ENCODE results near the gene VPS54. TPM values are rescaled to one million over a fixed set of nuclear protein-coding genes. Genes with fewer than 3 reads are reported as not detected.

The VPS54 gene
- total RNA-seq, 1 experiment from 2014 or later, result 20.7 TPM

DNA sequence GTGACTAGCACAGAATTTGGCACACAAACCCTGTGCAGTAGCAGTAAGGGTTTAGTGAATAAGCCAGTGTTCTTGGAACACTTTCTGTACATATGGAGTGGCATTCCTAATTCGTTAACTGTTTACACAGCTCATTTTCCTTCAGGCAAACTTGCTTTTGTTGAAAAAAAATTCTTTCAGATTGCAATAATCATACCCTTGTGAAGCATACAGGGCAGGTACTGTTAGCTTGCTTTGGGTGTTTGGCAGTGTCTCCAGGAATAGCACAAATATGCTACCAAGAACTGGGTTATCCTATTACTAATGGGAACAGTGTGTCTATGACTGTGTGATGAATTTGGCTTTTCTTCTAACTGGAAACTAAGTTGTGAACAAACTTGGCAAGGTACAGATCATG is 144.1 kb downstream of the VPS54 start:
- Histone ChIP-seq H3K4me2 (no peak overlapping the region), H3F3A (ENCODE audit: insufficient read depth, low read depth) (peaks cover 4% of the 10 kb centered on the region; the same call in 1 of the 2 replicates), H3K27me3 (ENCODE audit: insufficient read depth, low read depth) (no peaks in the 10 kb centered on the region), H4K20me1 (ENCODE audit: insufficient read depth) (no peaks in the 10 kb centered on the region), H3K4me1 (replicated peaks; ENCODE audit: insufficient read depth) (peaks cover 10% of the 10 kb centered on the region), H2AFZ (no peak overlapping the region), H3K9me2 (ENCODE audit: insufficient read depth) (no peaks in the 10 kb centered on the region), H3K79me2 (ENCODE audit: low read depth) (peaks cover 9% of the 10 kb centered on the region; the same call in 1 of the 2 replicates), H3K27ac (no peak overlapping the region), H3K4me3 (no peak overlapping the region), H3K36me3 (ENCODE audit: low read depth) (peaks cover 22% of the 10 kb centered on the region; the same call in 1 of the 2 replicates), H3K9me3 (ENCODE audit: insufficient read depth, low read depth) (peaks cover 9% of the 10 kb centered on the region)
- no TSS peak for BruUV-seq (replicated peaks)
- CTCF ChIA-PET, result no interaction called here
- intact Hi-C loops (cut with micrococcal nuclease; ENCODE audit: unreplicated experiment), result no loop called here
- TF ChIP-seq, protein P1, sequence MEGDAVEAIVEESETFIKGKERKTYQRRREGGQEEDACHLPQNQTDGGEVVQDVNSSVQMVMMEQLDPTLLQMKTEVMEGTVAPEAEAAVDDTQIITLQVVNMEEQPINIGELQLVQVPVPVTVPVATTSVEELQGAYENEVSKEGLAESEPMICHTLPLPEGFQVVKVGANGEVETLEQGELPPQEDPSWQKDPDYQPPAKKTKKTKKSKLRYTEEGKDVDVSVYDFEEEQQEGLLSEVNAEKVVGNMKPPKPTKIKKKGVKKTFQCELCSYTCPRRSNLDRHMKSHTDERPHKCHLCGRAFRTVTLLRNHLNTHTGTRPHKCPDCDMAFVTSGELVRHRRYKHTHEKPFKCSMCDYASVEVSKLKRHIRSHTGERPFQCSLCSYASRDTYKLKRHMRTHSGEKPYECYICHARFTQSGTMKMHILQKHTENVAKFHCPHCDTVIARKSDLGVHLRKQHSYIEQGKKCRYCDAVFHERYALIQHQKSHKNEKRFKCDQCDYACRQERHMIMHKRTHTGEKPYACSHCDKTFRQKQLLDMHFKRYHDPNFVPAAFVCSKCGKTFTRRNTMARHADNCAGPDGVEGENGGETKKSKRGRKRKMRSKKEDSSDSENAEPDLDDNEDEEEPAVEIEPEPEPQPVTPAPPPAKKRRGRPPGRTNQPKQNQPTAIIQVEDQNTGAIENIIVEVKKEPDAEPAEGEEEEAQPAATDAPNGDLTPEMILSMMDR (conservative IDR thresholded peaks at IDR 0.05), result no peak
- no peak for TF ChIP-seq EZH2 (IDR thresholded peaks at IDR 0.05; ENCODE audit: low read depth)
- no peak for DNase-seq
- POLR2A ChIA-PET (ENCODE audit: unreplicated experiment), result no interaction called here

DNA sequence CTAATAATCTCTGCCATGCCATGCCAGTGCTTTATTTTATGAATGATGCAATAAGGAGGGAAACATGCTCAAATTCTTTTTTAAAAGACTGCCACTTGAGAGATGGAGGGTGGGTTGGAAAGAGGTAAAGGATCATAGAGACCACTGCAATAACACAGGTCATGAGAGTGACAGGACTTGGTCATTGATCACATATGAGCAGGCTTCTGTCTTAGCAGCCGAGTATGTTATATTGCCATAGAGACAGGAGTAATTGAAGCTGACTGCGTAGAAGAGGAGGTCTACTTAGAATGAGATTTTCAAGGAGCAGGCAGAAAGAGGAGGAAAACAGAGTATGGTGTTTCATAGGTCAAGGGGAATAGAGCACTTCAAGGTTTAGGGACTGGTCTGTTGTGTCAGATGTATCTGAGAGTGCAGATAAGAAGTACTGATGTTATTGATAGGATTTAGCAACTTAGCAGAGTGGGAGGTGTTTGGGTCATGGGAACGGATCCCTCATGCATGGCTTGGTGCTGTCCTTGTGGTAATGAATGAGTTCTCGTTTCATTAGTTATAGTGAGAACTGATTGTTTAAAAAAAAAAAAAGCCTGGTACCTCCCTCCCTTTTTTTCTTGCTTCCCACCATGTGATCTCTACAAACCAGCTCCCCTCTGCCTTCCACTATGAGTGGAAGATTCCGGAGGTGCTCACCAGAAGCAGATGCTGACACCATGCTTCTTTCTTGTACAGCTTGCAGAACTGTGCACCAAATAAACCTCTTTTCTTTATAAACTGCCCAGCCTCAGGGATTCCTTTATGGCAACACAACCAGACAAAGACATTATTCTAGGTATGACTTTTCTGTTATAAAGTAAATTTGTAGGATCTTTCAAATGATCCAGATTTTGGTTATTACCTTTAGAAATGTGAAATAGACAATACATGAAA is 144.8 kb downstream of the VPS54 start:
- intact Hi-C loops (cut with micrococcal nuclease; ENCODE audit: unreplicated experiment), result no loop called here
- H3K4me1 ChIP-seq (replicated peaks; ENCODE audit: insufficient read depth), result peaks cover 11% of the 10 kb centered on the region
- peaks cover 9% of the 10 kb centered on the region for H3K9me3 ChIP-seq (ENCODE audit: insufficient read depth, low read depth)
- no peaks in the 10 kb centered on the region for H4K20me1 ChIP-seq (ENCODE audit: insufficient read depth)
- no peak for TF ChIP-seq EZH2 (IDR thresholded peaks at IDR 0.05; ENCODE audit: low read depth)
- TF ChIP-seq, protein P1 (conservative IDR thresholded peaks at IDR 0.05), result no peak
- H2AFZ ChIP-seq, result no peak overlapping the region
- no peaks in the 10 kb centered on the region for H3K9me2 ChIP-seq (ENCODE audit: insufficient read depth)
- no peak for DNase-seq
- peaks cover 9% of the 10 kb centered on the region; the same call in 1 of the 2 replicates for H3K79me2 ChIP-seq (ENCODE audit: low read depth)
- H3K36me3 ChIP-seq (ENCODE audit: low read depth), result peaks cover 22% of the 10 kb centered on the region; the same call in 1 of the 2 replicates
- H3K4me2 ChIP-seq, result no peak overlapping the region
- H3K4me3 ChIP-seq, result no peak overlapping the region
- peaks cover 4% of the 10 kb centered on the region; the same call in 1 of the 2 replicates for H3F3A ChIP-seq (ENCODE audit: insufficient read depth, low read depth)
- H3K27me3 ChIP-seq (ENCODE audit: insufficient read depth, low read depth), result no peaks in the 10 kb centered on the region
- CTCF ChIA-PET, result no interaction called here
- no TSS peak for BruUV-seq (replicated peaks)
- no peak overlapping the region for H3K27ac ChIP-seq
- POLR2A ChIA-PET (ENCODE audit: unreplicated experiment), result no interaction called here

DNA sequence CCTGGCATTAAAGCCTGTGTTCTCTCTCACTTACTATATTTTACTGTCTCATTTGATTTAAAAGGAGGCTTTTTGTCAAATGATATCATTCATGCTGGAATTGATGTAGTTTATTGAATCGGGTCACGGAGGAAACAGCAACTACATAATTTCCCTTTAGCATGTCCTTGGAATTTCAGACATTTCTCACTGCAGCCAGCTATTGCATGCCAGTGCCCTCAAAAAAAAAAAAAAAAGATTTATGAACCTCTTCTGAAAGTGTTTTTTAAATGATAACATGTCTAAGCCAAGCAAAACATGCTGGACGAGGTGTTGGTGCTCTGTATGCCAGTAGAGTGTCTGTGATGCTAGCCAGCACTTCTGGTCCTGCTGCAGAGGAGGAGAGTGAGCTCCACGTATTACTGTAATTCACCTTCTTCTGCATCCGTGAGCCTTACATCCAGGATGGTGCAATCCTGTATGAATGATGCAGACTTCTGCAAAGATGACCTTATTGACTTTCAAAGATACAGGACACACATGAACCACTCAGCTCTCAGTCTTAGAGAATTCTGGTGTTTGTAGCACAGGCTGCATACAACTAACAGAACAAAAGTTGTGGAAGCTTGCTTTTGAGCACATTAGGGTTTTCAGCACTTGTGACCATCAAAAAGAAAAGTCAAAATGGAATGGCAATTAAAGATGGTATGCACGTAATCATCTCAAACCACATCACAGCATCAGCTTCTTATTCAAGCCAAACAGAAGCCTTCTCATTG is 146.5 kb downstream of the VPS54 start:
- Histone ChIP-seq H3K9me2 (ENCODE audit: insufficient read depth) (0 out of 2 replicates have a peak, but pooled peaks cover 3% of the 10 kb centered on the region), H3K9me3 (ENCODE audit: insufficient read depth, low read depth) (peaks cover 9% of the 10 kb centered on the region), H3K27ac (no peak overlapping the region), H4K20me1 (ENCODE audit: insufficient read depth) (no peaks in the 10 kb centered on the region), H3F3A (ENCODE audit: insufficient read depth, low read depth) (peaks cover 4% of the 10 kb centered on the region; the same call in 1 of the 2 replicates), H3K27me3 (ENCODE audit: insufficient read depth, low read depth) (no peaks in the 10 kb centered on the region), H3K36me3 (ENCODE audit: low read depth) (peaks cover 28% of the 10 kb centered on the region; the same call in 1 of the 2 replicates), H3K79me2 (ENCODE audit: low read depth) (peaks cover 9% of the 10 kb centered on the region; the same call in 1 of the 2 replicates), H3K4me3 (no peak overlapping the region), H3K4me2 (no peak overlapping the region), H3K4me1 (replicated peaks; ENCODE audit: insufficient read depth) (peaks cover 11% of the 10 kb centered on the region), H2AFZ (no peak overlapping the region)
- POLR2A ChIA-PET (ENCODE audit: unreplicated experiment), result no interaction called here
- TF ChIP-seq, protein P1 (conservative IDR thresholded peaks at IDR 0.05), result no peak
- TF ChIP-seq EZH2 (IDR thresholded peaks at IDR 0.05; ENCODE audit: low read depth), result no peak
- BruUV-seq (replicated peaks), result no TSS peak
- intact Hi-C loops (cut with micrococcal nuclease; ENCODE audit: unreplicated experiment), result no loop called here
- CTCF ChIA-PET, result no interaction called here
- no peak for DNase-seq

All from PC-9 (cell line).